Hippocampal formation (tissue), 2 donors: Measurements from ENCODE around the gene APP.

Experiments
- DNase-seq, 2 donors: peaks; one replicate each; lab custom pipeline; 2025; lab: John Stamatoyannopoulos, UW

APP gene

DNA sequence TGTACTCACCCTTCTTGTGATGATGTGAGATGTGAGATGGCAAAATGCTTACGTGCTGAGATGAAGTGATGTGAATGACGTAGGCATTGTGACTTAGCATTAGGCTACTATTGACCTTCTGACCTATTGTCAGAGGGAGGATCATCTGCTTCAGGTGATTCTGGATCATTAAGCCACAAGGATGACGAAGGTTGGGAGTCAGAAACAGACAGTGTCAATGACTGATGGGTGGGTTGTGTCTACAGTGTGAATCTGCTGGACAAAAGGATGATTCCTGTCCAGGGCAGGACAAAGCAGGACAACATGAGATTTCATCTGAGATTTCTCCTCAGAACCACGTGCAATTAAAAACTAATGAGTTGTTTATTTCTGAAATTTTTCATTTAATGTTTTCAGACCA is 306.8 kb downstream of the APP start:
- no peak for DNase-seq

DNA sequence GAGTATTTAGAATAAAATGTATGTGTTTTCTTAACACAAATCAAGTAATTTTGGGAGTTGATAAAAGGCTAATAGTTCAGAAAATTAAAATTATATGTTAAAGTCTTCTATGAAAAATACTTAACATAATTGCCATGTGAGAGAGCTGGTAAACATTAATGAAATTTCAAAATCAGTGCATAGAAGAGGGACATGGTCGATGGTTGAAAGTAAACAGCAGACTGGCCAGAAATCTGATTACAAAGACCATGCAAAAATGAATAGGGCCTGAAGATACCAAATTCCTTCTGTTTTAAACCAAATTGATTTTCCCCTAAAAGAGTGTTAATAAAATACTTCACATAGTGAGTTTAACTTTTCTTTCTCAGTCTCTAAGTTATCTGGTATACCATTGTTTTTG is 307.5 kb downstream of the APP start:
- no peak for DNase-seq

- no peak for DNase-seq
Measured at GRCh38 chr21:25862596-25862995, 308.0 kb downstream of the APP start.

GRCh38 chr21:25862112-25862511 is 308.5 kb downstream of the APP start:
- DNase-seq: no peak

GRCh38 chr21:25859235-25859929 is 311.2 kb downstream of the APP start:
- DNase-seq: no peak

- DNase-seq: no peak
Measured at GRCh38 chr21:25858325-25858724, 312.2 kb downstream of the APP start.

DNA sequence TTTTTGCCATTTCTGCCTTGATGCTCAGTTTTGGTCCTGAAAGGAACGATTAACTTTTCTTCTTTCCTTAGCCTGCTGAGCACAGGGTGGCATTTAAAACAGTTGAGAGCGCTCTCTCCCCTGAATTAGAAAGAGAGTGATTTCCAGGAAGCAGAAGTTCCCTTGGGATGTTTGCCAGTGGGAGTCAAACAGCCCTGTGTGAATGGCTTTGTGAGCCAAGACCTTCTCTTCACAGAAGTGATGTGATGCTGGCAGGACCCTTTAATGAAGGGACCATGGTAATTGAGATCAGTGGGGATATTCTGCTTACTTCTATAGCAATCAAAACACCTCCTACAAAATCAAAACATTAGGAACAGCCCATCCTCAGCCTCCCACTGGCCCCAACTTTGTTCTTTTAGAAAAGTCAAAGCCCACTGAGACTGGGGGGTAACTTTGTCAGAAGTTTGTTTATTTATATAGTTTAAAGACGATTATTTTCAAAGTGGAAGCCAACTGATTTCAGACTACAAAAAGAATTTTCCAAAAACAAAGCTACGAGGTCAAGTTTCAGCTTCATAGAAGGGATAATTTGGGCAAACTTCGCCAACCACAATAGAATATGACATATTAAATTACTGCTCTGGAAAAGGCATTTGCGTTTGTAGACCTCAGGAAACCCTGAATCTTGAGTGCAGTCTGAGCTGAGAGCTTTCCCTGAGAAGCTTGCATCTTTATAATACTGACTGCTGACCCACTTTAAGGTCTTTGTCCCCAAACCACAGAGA is 313.1 kb downstream of the APP start:
- DNase-seq: peak; percentile 6 to 14

DNA sequence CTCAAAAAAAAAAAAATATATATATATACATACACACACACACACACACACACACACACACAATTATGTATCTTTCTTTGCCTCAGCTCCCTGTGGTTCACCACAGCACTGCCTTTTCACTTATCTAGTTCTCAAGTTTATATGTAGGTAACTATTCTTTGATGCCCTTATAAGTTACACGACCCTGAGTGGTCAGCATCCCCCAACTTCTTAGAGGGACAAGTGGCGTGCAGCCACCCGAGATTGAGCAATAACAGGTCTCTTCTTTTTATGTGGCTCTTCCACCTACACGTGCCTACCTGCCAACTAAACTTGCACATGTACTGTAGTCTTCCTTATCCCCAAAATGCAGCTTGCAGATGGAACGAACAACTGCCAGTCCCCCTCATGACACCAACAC is 315.0 kb downstream of the APP start:
- no peak for DNase-seq

DNA sequence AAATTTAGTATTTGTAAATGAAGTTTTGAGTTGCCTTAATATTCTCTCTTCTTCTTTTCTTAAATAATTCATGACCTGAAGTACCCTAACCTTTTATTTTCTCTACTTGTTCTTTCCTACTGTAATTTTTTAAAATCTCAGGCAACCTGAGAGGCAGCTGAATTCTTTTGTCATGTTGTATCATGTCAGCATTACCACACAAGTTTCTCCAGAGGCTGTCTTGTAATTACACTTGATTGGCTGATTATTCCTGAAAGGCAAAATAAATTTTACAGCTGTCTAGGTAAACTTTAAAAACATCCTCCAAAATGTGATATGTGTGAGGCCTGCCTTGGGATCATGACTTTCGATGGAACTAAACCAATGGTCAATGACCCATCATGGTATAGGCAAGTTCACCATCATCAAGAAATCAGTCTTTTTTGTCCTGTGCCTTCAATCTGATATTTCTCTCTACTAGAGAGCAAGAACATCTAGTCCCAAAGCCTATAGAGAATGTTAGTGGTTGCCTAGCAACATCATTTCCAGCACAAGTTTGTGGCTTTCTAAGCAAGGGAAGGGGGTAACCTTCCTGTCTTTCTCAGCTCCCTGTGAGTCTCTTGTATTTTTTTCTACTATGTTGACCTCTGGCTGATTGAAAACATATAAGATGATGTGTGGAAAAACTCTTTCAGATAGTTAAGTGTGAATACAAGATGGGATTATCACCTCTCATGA is 320.3 kb downstream of the APP start:
- no peak for DNase-seq

DNA sequence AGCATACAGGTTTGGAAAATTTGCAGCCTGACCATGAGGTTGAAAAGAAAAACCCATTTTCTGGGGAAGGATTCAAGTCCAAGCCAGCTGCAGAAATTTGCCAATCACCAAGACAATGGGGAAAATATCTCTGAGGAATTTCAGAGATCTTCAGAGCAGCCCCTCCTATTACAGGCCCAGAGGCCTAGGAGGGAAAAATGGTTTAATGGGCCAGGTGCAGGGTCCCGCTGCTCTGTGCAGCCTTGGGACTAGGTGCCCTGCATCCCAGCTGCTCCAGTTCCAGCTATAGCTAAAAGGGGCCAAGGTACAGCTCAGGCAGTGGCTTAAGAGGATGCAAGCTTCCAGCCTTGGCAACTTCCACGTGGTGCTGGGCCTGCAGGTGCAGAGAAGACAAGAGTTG is 322.3 kb downstream of the APP start:
- DNase-seq: no peak

DNA sequence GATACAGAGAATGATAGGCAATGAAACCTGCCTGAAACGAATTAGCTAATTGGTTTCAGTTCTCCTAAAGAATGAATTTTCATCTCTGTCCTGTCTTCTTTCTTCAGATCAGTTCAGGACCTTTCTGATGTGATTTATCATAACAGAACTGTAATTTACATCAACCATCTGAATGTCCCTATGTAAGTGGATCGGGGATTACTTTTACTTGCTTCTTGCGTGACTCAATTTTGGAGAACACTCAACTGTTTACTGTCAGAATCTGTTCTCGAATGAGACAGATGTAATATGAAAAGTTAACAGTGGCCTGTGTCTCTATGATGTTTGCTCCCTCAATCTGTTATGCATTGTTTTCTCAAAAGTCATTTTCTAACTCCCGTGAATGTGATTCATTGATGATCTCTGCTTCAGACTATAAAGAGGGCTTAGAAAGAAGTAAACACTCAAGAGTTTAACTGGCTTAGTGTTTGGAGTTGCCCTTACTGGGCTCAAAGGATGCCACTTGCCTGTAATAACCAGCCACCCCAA is 324.8 kb downstream of the APP start:
- DNase-seq: no peak

DNA sequence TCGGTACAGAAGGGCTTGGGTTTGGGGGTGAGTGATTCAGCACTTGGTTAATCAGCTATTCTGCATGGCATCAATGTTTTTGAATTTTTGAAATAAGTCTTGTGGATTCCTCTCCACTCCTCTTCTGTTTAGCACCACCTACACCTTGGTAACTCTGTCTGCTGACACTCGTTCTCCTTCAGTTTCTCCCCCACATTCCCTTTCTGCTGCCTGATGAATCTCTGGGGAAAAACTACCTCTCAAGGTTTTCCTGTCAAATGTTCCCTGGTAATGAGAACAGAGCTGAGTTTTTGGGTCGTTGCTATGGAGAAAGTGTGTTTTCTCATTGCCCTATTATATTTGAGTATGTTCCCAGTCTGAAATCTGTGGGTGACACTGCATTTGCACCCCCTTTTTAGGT is 327.6 kb downstream of the APP start:
- peak in 1 of 2 donors; percentile 71 for DNase-seq

- DNase-seq: no peak
Measured at GRCh38 chr21:25838809-25839208, 331.8 kb downstream of the APP start.

GRCh38 chr21:25837533-25838265 is 332.9 kb downstream of the APP start:
- no peak for DNase-seq

DNA sequence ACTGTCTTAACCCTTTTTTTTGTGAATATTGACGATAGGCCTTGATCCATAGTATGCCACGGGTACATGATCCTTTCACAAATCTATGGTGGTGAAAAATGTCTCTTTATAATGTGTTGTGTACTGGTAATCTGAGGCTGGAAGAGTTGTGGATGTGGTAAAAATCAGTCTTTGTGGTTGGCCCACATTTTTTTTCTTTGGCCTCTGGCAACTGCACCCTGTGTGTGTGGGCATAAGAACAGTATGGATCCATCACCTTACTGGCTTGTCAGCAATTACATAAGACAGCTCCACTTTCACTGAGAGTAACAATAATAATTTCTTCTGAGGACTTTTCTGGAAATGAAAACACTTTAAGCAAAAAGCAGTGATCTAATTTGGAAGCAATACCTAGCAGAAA is 334.2 kb downstream of the APP start:
- DNase-seq: no peak

- no peak for DNase-seq
Measured at GRCh38 chr21:25834381-25834780, 336.2 kb downstream of the APP start.

DNA sequence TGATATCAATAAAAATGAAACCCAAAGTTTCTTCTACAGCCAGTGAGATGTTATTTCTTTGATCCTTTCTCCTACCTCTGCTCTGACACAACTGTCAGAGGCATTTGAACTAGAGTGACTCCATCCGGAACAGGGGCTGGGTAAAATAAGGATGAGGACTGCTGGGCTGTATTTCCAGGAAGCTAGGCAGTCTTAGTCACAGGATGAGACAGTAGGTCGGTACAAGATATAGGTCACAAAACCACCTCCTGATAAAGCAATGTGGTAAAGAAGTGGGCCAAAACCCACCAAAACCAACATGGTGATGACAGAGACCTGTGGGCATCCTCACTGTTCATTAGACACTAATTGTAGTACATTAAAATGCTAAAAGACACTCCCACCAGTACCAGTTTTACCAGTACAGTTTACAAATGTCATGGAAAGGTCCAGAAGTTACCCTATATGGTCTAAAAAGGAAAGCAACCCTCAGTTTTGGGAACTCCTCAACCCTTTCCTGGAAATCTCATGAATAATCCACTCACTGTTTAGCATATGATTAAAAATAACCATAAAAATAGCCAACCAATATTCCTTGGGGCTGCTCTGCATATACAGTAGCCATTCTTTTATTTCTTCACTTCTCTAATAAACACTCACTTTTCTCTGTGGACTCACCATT is 339.1 kb downstream of the APP start:
- DNase-seq: no peak
